Hepatocyte (in vitro differentiated cells): Measurements from ENCODE around the gene FAM174C. TPM values are rescaled to one million over a fixed set of nuclear protein-coding genes. Genes with fewer than 3 reads are reported as not detected.

ENCODE experiments used
- DNase-seq: peaks from one replicate; pipeline ENCODE4 v3.0.0-alpha.2; 2016; ENCODE audit warnings: low spot score
- H2AFZ ChIP-seq: fragments of 200-600 bp; sonication (generic); 2 replicates; pipeline ENCODE4 v1.6.0; 2016; ENCODE audit warnings: antibody characterized with exemption, mild to moderate bottlenecking
- H3K27ac ChIP-seq: fragments of 200-600 bp; sonication (generic); 2 replicates; pipeline ENCODE4 v1.5.1; 2016; ENCODE audit warnings: mild to moderate bottlenecking
- H3K27me3 ChIP-seq: fragments of 200-600 bp; sonication (generic); 2 replicates; pipeline ENCODE4 v1.6.1; 2016
- H3K36me3 ChIP-seq: fragments of 200-600 bp; sonication (generic); replicated peaks from 2 replicates; pipeline ENCODE4 v1.5.1; 2016; ENCODE audit warnings: low read depth; ENCODE audit not compliant: insufficient read depth
- H3K4me1 ChIP-seq: fragments of 200-600 bp; sonication (generic); 2 replicates; pipeline ENCODE4 v1.5.1; 2016; ENCODE audit warnings: mild to moderate bottlenecking, moderate library complexity; ENCODE audit not compliant: insufficient read depth
- H3K4me2 ChIP-seq: fragments of 200-600 bp; sonication (generic); 2 replicates; pipeline ENCODE4 v1.6.0; 2016
- H3K4me3 ChIP-seq: fragments of 200-600 bp; sonication (generic); 2 replicates; pipeline ENCODE4 v1.5.1; 2016; ENCODE audit warnings: mild to moderate bottlenecking
- H3K79me2 ChIP-seq: fragments of 200-600 bp; sonication (generic); 2 replicates; pipeline ENCODE4 v1.6.0; 2017; ENCODE audit warnings: mild to moderate bottlenecking
- H3K9me2 ChIP-seq: fragments of 200-600 bp; sonication (generic); replicated peaks from 2 replicates; pipeline ENCODE4 v1.6.0; 2017; ENCODE audit warnings: mild to moderate bottlenecking; ENCODE audit not compliant: insufficient read depth
- H3K9me3 ChIP-seq: fragments of 200-600 bp; sonication (generic); 2 replicates; pipeline ENCODE4 v1.5.1; 2016; ENCODE audit warnings: low read depth, mild to moderate bottlenecking
- H4K20me1 ChIP-seq: fragments of 200-600 bp; sonication (generic); 2 replicates; pipeline ENCODE4 v1.6.0; 2016; ENCODE audit warnings: mild to moderate bottlenecking; ENCODE audit not compliant: insufficient read depth, poor library complexity, severe bottlenecking
- EZH2 ChIP-seq: fragments of 200-600 bp; sonication (generic); IDR thresholded peaks from 2 replicates; pipeline ENCODE4 v1.6.1; 2016; ENCODE audit warnings: antibody characterized with exemption, mild to moderate bottlenecking, borderline replicate concordance
- EZH2phosphoT487 ChIP-seq: fragments of 200-600 bp; sonication (generic); IDR thresholded peaks from one replicate; pipeline ENCODE4 v1.6.1; 2018; ENCODE audit warnings: antibody characterized with exemption, mild to moderate bottlenecking, low read depth, moderate library complexity; ENCODE audit not compliant: unreplicated experiment, severe bottlenecking
- WGBS: methylation state at CpG from one replicate; pipeline ENCODE4 v1.1.6; 2016; ENCODE audit warnings: low lambda C conversion rate; ENCODE audit errors: missing lambda C conversion rate; 5-methylcytosine and 5-hydroxymethylcytosine counted together
- polyA plus RNA-seq: library from polyadenylated mRNA; unstranded; fragments of >200 nt; fragmentation: Nextera tagmentation; extraction: Ambion mirVana; gene quantifications from 2 replicates; pipeline ENCODE4 v1.2.1, GENCODE V29; 2016
- total RNA-seq: library from RNA; depleted of rRNA; stranded (reverse); fragments of >200 nt; gene quantifications from 2 replicates; pipeline ENCODE4 v1.2.3, GENCODE V29; 2014
- TF ChIP-seq, protein P1 (sequence below): fragments of 200-600 bp; sonication (generic); IDR thresholded peaks from 2 replicates; pipeline ENCODE4 v1.5.1; 2016; ENCODE audit warnings: antibody characterized with exemption, mild to moderate bottlenecking; ENCODE audit not compliant: poor library complexity

FAM174C gene
- total and polyA plus RNA-seq, 2 experiments from 2014 or later: 25.5 to 79.9 TPM

DNA sequence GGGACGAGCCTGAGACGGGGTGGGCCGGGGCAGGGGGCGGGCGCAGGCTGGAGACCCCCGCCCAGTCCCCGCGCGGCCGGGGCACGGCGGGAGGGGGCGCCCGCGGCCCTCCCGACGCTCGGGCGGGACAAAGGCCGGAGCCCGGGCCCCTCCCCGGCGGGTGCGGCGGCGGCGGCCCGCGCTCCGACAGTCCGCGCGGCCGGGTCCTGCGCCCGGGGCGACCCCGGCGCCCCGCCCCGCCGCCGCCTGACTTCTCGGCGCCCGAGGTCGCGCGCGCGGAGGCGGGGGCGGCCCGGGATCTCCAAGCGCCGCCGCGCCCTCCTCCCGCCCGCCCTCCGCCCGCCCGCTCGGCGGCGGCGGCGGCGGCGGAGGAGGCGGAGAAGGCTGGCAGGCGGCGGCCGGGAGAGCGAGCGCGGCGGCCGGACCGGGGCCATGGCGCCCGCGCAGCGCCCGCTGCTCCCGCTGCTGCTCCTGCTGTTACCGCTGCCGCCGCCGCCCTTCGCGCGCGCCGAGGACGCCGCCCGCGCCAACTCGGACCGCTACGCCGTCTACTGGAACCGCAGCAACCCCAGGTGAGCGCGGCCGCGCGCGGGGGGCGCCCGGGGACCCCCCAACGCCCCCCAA, 10.5 kb downstream of the FAM174C start, which contains the start of gene EFNA2:
EFNA2 (plus strand) TSS at position 137 of the 624 bp plus-strand sequence; CDS start at position 433, 296 bp downstream.
- 0% methylated on average over 1 of the region's 113 CpGs for WGBS
- H3K4me3 ChIP-seq: peak within 1 kb of the TSS; percentile 52
- peaks cover 36% of the 10 kb centered on the region for H3K4me1 ChIP-seq
- peak within 1 kb of the TSS; percentile 92 for H3K4me2 ChIP-seq
- peaks cover 41% of the 10 kb centered on the region for H3K79me2 ChIP-seq
- H2AFZ ChIP-seq: peak within 1 kb of the TSS; percentile 40
- H3K27me3 ChIP-seq: no peaks in the 10 kb centered on the region
- peak within 1 kb of the TSS; percentile 85 for H3K27ac ChIP-seq
- H3K9me3 ChIP-seq: no peaks in the 10 kb centered on the region
- H4K20me1 ChIP-seq: no peaks in the 10 kb centered on the region
- H3K36me3 ChIP-seq: no peaks in the 10 kb centered on the region
- DNase-seq: peak; percentile 81
- TF ChIP-seq, protein P1, sequence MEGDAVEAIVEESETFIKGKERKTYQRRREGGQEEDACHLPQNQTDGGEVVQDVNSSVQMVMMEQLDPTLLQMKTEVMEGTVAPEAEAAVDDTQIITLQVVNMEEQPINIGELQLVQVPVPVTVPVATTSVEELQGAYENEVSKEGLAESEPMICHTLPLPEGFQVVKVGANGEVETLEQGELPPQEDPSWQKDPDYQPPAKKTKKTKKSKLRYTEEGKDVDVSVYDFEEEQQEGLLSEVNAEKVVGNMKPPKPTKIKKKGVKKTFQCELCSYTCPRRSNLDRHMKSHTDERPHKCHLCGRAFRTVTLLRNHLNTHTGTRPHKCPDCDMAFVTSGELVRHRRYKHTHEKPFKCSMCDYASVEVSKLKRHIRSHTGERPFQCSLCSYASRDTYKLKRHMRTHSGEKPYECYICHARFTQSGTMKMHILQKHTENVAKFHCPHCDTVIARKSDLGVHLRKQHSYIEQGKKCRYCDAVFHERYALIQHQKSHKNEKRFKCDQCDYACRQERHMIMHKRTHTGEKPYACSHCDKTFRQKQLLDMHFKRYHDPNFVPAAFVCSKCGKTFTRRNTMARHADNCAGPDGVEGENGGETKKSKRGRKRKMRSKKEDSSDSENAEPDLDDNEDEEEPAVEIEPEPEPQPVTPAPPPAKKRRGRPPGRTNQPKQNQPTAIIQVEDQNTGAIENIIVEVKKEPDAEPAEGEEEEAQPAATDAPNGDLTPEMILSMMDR: no peak
- TF ChIP-seq EZH2: no peak
- no peak for TF ChIP-seq EZH2phosphoT487
- no peaks in the 10 kb centered on the region for H3K9me2 ChIP-seq

DNA sequence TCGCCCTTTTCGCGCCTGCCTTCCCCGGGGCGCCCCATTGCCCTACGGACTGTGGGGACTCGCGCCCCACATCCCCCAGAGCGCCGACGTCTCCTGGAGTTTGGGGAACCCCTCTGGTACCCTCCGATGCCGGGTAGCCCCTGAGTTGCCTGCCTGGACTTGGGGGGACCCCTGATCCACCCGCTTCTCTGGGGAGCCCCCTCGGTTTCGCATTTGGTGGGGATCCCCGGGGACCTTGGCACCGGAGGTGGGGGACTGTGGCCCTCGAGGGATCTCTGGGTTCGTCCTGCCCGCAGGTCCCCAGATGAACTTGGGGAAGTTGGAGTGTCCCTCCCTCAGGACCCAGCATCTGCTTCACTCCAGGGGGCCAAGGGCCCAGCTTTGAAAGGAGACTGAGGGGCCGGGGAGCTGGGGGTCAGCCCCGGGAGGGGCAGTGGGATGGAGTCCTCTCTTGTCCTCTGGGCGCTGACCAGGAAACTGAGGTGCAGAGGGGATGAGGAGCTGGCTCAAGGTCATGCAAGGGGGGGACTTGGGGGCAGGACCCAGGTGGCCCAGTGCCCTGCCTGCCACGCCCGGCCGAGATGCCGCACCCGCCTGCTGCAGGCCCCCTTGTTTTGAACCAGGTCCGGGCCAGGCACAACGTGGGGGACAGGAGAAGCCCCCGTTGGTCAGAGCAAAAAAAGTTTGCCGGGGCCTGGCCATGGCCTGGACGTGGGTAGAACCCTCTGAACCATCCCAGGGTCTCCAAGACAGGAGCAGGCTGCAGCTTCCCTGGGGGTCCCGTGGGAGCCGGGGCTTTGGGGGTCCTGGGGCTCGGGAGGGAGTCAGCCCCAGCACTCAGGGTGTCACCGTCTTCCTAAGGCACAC, 11.4 kb downstream of the FAM174C start:
- WGBS: 43% methylated on average over 34 of the region's 38 CpGs
- Histone ChIP-seq H3K27ac (no peak overlapping the region), H3K4me1 (peaks cover 44% of the 10 kb centered on the region), H3K27me3 (no peaks in the 10 kb centered on the region), H2AFZ (no peak overlapping the region), H3K9me3 (no peaks in the 10 kb centered on the region), H3K9me2 (no peaks in the 10 kb centered on the region), H3K4me3 (peak overlapping the region; percentile 52), H3K4me2 (peak overlapping the region; percentile 92), H3K79me2 (peaks cover 48% of the 10 kb centered on the region), H4K20me1 (no peaks in the 10 kb centered on the region), H3K36me3 (no peaks in the 10 kb centered on the region)
- TF ChIP-seq, protein P1: no peak
- TF ChIP-seq EZH2phosphoT487 (no peak), EZH2 (no peak)
- no peak for DNase-seq

DNA sequence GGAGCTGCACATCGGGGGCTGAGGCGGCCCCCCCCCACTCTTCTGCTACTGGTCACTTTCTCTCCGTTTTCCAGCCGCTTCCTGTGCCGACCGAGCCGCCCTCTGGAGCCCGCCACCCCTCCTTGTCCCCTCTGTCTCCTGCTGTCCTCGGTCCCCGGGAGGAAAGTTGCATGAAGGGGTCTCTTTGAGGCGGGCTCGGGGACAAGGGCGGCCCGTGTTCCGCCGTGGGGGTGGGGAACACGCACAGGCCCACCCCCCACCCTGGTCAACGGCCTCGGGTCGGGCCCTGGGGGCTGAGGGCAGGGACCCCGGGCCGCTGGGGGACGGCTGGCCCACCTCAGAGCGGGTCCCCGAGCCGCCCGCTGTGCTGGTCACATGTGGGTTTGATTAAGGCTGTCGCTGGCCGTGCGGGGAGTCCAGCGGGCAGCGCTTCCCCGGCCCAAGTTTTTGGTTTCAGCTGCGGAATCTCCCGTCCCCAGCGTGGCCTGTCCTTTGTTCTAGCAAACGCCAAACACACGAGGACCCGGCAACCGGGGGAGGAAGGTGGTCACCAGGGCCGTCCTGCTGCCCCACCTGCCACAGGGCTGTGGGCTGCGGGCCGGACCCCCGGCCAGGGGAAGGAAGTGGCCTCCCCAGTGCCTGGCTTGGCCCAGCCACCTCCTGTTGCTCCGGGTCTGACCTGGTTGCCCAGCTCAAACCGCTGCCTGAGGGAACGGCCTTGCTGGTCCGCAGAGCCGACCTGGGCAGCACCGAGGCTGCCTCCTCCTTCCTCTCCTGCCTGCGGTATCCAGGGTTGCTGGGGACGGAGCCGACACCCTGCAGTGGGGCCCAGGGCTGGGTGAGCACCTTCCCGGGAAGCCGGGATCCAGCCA, 12.3 kb downstream of the FAM174C start:
- H3K36me3 ChIP-seq: no peaks in the 10 kb centered on the region
- TF ChIP-seq, protein P1: no peak
- no peak for TF ChIP-seq EZH2phosphoT487
- TF ChIP-seq EZH2: no peak
- 51% methylated on average over 45 of the region's 55 CpGs for WGBS
- no peaks in the 10 kb centered on the region for H3K27me3 ChIP-seq
- H3K9me3 ChIP-seq: no peaks in the 10 kb centered on the region
- DNase-seq: no peak
- no peaks in the 10 kb centered on the region for H4K20me1 ChIP-seq
- peaks cover 55% of the 10 kb centered on the region for H3K79me2 ChIP-seq
- no peaks in the 10 kb centered on the region for H3K9me2 ChIP-seq
- peaks cover 49% of the 10 kb centered on the region for H3K4me1 ChIP-seq
- peak overlapping the region; percentile 20 for H3K4me3 ChIP-seq
- peak overlapping the region; percentile 92 for H3K4me2 ChIP-seq
- H3K27ac ChIP-seq: peak overlapping the region; percentile 16
- H2AFZ ChIP-seq: no peak overlapping the region
